Hematopoietic multipotent progenitor cell treated with erythropoietin and hydrocortisone succinate and interleukin-3 and kit ligand, for 15 days (in vitro differentiated cells): ENCODE results near the gene DPAGT1.

Experiments
- DNase-seq: peaks from one replicate; pipeline ENCODE4 v3.0.0-alpha.2; 2015; ENCODE audit warnings: low spot score

The DPAGT1 gene

DNA sequence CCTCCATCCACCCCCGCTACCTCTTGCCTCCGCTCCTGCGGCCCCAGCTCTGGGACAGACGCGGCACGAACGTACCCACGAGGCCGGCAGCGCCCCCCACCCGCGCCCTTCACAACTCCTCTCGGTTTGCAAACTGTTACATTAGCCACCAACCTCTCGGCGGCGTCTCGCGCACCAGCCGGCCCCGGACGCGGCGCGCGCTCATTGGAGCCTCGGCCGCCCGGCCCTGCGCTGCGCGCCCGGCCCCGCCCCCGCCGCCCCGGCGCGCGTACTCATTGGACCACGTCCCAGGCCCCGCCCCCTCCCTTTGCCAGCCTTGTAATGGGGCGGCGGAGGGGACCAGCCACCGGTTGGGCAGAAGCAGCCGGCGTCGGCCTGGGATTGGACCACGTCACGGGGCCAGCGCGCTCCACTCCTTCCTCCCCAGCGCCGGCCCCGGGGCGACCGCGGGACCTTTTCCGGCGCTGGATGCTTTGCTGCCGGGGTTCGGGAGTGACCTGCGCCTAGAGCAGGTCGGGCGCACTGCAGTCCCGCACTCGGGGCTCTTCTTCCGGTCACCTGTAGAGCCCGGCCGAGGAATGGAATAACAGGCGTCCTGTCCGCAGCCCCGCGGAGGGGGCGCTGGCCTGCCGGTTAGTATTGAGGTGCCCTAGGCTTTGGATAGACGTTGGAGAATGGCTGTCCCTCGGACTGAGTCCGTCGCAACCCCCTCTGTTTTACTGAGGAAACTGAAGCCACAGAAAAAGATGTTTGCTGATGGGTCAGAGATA is 44.5 kb downstream of the DPAGT1 start, which contains the start of gene HYOU1:
TSS of gene HYOU1 (minus strand) at position 206 of the 770 bp plus-strand sequence. CDS start 1,045 bp downstream, outside the sequence.
- peak; percentile 98 for DNase-seq

DNA sequence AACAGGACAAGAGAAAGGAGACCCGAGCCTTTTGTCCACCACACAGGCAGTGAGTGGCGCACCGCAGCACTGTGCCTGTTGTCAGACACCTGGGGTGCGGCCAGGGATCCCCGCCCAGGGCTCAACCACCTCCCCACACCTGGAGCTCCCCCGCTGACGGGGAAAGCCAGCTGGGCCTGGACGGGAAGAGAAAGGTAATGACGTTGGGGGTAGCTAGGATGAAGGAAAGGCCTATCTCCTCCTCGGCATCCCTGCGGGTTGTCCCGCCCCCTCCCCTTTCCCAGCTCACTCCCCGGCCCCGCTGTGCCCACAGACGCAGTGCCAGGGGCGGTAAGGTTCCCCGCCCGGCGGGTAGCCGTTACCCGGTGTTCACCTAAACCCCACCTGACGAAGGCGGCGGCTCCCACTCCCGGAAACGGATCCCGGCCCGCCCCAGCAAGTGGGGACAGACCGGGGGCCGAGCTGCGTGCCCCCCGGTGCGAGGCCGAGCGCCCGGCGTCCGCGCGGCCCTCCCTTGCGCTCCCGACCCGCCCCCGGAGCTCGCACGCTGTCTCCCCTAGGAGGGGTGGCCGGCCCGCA is 45.1 kb downstream of the DPAGT1 start:
- DNase-seq, result no peak

DNA sequence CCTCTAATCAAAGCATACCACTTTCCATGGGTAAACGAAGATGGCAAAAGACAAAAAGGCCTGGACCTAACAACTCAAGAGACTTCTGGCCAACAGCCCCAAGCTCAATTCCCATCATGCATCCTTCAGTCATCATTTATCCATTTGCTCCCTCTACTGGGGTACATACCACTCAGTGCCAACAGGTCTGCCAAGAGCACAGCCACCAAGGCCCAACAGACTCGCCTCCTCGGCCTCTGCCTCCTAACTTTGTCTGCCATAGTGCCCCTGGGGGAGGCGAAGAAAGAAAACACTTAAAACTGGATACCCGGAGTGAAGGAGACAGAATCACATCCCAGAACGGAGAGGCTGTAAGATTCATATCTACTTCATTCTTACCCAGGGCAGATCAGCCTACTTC is 45.8 kb downstream of the DPAGT1 start:
- peak; percentile 52 for DNase-seq

DNA sequence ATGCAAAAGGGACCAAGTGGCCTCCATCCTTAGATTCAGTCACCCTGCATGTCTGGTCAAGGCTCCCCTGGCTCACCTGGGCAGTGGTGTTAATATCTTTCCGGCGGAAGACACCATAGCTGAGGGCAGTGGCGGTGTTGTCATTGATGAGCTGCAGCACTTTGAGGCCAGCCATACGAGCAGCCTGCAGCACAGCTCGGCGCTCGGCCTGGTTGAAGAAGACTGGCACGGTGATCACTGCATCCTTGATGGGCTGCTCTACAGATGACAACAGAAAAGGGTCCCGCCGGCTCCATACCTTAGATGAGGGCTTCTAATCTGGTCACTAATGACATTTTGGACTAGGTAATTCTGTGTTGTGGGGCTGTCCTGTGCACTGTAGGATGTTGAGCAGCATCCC is 47.2 kb downstream of the DPAGT1 start:
- DNase-seq, result no peak

DNA sequence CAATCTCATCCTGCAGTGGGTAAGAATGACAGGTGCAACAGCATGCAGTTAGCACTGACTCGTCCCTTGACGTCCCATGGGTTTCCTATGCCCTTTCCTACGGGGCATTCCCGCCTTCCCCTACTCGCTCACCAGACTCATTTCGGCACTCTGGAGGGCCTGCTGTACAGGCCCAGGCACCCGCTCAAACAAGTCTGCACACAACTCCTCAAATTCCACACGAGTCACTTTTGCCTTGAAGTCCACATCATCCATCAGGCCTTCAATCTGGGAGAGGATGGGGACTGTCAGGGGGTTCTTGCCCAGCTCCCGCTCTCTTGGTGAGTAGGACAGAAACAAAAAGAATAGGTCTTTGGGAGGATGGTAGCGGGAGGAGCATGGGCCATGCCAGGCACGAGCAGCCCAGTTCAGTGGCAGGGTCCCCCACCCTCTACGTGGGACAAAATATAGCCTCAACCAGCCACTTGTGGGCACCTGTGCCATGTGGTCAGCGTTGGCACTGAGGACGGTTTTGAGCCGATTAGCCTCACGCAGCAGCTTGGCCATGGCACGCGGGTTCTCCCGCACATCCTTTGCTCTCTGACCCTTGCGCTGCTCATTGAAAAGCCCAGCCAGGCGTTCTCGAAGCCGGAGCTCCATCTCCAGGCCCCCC is 49.4 kb downstream of the DPAGT1 start:
- DNase-seq, result no peak

DNA sequence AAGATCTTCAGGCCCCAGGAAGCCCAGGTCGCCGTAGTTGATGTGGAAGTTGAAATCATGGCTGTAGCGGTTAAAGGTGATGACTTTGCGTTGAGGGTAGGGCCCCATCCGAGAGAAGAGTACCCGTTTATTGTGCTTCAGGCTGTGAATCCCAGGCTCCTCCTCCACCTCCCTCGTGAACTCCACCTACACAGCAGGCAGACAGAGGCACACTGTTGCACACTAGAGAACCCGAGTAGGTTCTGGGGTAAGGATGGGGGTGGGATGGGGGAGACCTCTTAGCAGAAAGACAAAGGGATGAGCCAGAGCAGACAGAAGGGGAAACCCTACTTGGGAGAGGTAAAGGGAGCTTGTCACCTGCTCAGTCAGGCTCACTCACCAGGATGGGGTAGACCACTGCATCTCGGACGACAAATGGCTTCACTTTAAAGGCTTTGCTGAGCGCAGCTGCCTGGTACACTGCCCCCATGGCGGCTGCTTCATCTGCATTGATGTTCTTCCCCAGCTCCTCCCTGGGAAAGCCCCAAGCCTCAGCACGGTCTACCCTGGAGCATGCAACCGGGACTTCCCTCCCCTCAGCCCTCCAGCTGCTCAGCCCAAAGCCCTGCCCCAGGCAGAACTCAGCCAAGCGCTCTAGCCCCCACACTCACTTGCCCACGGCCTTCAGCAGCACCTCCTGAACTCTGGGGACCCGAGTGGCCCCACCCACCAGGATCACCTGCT is 50.1 kb downstream of the DPAGT1 start:
- DNase-seq, result no peak

DNA sequence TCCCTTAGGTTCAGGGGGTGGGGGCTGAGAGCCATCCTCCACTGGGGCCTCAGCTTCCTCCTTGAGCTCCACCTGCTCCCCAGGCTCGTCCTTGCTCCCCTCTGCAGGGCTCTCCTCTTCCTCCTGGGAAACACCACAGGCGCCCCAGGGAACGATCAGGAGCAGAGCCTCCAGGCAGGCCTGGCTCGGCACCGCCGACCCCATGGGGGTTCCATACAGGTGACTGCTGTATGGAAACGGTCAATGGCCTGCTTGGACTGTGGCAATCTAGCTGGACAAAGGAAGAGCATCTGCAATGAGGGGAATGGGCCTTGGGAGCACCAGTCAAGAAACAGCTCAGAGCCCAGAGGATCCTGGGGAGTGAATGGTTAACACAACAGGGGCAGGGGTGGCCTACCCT is 52.6 kb downstream of the DPAGT1 start:
- no peak for DNase-seq

DNA sequence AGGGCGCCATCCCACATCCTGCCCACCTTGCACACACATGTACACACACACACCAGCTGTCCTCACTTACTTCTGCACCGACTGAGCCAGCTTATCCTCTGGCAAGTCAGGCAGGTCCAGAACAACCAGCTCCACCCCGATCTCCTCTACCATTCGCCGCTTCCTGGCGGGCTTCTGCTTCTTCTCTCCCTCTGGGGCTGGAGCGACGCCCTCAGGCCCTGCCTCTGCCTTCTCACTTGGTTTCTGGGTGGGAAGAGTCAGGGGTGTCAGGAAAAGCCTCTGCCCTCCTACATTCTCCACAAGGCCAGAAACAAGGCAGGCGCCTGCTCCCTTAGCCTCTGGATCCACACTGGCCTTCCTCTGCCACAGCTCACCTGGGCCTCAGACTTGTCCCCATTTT is 53.0 kb downstream of the DPAGT1 start:
- DNase-seq, result no peak

DNA sequence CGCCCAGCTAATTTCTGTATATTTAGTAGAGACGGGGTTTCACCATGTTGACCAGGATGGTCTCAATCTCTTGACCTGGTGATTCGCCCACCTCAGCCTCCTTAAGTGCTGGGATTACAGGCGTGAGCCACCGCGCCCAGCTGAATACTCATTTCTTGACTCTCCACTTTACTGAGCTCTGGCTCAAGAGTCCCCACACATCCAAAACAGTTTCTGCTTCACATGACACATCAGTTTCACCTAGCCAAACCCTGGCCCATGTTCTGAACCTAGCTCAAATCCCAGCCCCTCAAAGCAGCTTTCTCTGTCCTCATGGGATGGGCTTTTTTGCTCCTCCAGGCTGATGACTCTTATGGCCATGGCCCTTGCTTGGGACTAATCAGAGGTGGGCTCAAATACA is 54.4 kb downstream of the DPAGT1 start:
- DNase-seq, result no peak
